OCI-M2 (cell line): Measurements from ENCODE around the gene PLBD2.

Source experiments
- DNase-seq: peaks from one replicate; lab custom pipeline; 2025; ENCODE audit not compliant: unreplicated experiment; lab: John Stamatoyannopoulos, UW

PLBD2 gene

GRCh38 chr12:113439606-113440030, 81.2 kb downstream of the PLBD2 start:
- no peak for DNase-seq

GRCh38 chr12:113440336-113440735, 81.9 kb downstream of the PLBD2 start:
- no peak for DNase-seq
